GM19035 (cell line): ENCODE data around the gene LPP.

Experiments used
- ATAC-seq: cut with Tn5 transposase; IDR thresholded peaks from one replicate; pipeline ENCODE4 v1.9.1; 2021; ENCODE audit not compliant: unreplicated experiment

LPP gene

GRCh38 chr3:188169830-188170455 lies 16.0 kb downstream of the LPP start:
- no peak for ATAC-seq

- ATAC-seq, result no peak
Measured at GRCh38 chr3:188170461-188171459, 16.8 kb downstream of the LPP start.

- no peak for ATAC-seq
Measured at GRCh38 chr3:188171682-188172467, 17.9 kb downstream of the LPP start.

DNA sequence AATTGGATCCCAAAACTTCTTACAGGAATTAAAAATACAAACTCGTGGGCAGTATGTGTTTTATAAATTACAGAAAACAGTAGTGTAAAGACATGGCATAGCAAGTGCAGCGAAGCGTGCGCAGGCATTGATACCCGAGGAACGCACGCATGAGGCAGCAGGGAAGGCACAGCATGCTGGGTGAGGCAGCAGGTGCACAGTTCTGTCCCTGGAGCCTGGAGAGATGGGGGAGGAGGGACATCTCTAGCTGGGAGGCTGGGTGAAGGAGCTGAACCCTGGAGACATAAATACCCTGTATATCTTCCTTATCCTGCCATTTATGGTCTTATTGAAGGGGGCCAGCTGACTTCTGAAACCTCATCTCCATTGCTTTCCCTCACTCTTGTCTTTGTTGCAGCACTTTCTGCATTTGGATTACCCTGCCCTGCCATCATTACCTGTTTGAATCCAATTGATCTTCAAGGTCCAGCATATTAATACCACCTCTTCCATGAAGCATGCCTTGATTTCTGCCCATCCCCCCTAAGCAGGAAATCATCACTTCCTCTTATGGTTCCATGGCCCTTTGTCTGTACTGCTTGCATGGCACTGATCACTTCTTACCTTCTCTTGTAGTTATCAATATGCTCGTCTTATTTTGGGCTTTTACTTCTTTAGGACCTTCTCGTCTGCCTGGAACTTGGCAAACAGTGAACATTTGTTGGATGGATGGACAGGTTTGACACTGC lies 20.5 kb downstream of the LPP start:
- no peak for ATAC-seq

DNA sequence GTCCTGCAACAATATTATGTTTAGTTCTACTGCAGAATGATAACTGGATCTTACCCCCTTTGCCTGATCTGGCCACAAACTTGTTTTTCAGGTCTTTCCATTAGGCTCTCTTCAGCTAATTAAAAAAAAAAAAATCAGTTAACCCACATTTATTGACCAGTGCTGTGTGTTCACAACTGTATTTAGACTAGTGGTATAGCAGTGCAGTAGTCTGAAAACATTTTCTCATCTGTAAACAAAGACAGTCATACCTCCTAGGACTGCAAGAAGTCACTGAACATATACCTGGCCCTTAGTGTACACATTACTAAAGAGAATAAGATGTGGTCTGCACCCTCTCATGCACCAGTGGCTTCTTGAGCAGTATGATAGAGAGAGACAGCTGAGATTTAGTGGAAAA lies 22.5 kb downstream of the LPP start:
- ATAC-seq, result no peak

- ATAC-seq, result no peak
Measured at GRCh38 chr3:188176884-188177283, 22.9 kb downstream of the LPP start.

GRCh38 chr3:188177721-188178120 lies 23.8 kb downstream of the LPP start:
- no peak for ATAC-seq

DNA sequence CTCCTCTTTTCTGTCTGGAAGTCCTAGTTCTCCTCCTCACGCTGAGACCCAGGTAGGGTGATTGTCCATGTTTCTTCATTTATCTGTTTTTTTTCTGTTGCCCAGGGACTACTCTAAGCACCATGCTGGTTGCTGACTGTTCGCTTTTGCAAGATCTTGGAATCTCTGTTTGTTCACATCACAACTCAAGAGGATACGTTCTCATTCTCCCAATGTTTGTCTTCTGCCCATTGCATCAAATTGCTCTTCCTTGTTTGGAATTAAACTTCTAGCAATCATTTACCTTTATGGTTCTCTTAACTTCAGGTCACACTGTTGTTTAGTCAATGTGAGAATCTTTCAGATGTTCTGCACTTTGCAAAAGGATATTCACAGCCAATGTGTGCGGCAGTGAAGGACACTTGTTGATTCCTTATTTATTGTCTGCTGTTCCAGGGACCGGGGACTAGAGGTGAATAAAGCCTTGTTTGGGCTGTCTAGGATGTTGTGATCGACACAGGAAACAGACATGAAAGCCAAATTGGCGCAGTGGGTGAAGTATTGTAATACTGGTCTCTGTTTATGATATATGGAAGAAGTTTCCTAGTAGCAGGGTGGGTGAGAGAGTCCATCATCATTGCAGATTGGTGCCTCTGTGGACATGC lies 24.5 kb downstream of the LPP start:
- ATAC-seq, result no peak

- ATAC-seq, result no peak
Measured at GRCh38 chr3:188179006-188179966, 25.3 kb downstream of the LPP start.

- no peak for ATAC-seq
Measured at GRCh38 chr3:188180114-188180513, 26.2 kb downstream of the LPP start.

DNA sequence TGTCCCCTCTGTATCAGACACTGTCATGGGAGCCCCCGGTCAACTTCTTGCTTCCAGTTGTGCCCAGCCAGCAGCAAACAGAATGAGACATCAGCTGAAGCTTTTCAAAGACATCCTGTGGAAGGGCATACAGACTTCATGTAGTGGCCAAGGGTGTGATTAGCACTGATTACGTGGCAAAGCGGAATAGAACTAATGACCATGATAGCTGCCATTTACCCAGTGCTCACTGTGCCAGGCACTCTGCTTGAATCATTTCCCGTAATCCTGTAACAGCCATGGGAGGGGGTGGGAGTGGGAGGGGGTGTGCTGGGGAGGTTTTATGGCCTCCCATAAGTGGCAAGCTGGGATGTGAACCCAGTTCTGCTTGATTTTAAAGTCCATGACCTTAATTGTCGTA lies 29.5 kb downstream of the LPP start:
- no peak for ATAC-seq

- ATAC-seq, result no peak
Measured at GRCh38 chr3:188184160-188184559, 30.2 kb downstream of the LPP start.

GRCh38 chr3:188184649-188185048 lies 30.7 kb downstream of the LPP start:
- no peak for ATAC-seq

GRCh38 chr3:188185717-188186251 lies 31.8 kb downstream of the LPP start:
- ATAC-seq, result no peak

DNA sequence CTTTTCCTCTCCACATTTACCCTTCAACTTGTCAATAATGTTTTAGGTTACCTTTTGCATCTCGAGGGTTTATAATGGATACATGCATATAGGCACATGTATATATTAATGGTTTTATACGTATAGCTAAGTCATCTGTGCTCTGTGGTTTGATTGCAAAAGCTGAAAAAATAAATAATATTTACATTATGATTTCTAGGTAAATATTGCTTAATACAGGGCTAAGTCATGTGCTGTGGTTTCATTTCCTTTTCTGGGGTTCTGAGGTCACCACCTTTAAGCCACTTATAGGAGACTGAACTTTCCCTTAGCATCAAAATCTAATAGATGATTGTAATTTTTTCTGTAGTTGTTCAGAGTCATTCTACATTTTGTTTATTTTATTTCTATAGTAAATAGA lies 33.1 kb downstream of the LPP start:
- ATAC-seq, result no peak

GRCh38 chr3:188188911-188189310 lies 35.0 kb downstream of the LPP start:
- no peak for ATAC-seq

DNA sequence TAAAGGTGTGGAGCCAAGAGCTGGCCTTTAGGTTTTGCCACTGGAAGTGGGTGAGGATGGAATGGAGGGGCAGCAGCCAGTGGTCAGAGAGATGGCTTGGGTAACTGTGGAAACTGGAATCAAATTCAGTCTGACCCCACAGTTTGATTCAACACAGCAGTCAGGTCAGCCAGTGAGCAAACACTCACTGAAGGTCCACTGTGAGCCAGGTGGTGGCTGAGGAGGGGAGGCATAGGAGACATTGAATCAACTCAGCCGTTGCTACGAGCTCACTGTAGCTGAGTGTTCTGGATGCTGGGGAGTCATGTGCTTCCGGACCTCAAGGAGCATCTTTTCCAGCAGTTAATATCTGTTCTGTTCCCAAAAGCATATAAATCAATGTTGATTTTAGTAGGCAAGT lies 37.5 kb downstream of the LPP start:
- ATAC-seq, result no peak

DNA sequence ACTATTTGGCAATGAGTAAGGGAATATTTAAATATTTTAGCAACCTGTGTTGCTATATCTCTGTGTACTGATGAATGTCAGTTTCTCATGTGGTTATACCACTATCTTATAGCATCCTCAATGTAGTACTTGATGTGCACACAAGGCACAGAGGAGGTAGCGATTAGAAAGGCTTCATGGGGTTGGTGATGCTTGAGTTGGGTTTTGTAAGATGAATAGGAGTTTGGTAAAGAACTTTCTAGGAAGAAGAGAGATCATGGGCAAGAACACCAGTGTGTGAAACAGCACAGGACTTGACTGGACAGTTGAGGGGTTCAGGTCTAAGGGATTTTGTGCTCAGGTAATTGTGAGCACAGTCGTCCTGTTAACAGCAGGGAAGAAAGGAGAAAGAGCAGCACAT lies 38.1 kb downstream of the LPP start:
- no peak for ATAC-seq

DNA sequence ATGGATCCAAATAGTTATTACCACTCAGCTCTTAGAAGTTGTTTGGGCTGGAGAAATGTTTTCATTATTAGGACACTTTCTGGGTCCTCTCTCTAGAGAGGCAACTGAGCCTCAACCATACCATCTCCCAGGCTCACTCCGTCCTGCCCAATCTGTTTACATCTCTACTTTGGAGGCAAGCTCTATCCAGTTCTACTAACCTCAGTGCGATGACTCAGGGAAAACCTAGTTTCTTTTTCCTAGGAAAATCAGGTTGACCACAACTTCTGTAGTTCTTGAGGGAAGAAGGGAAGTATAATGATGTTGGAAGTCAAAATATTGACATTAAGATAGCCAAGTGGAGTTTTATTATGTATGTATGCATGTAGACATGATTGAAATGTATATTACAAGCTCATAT lies 40.4 kb downstream of the LPP start:
- no peak for ATAC-seq
